Stimulated activated CD4-positive, alpha-beta T cell treated with anti-CD3 and anti-CD28 coated beads, TNF-alpha, amount 100 ng/mL, for 24 hours (primary cell): ENCODE measurements around the gene FSTL4.
A peak's percentile ranks its signal among the peaks of the same experiment; 100 is the strongest.

Source experiments
- DNase-seq, 3 experiments: peaks; one replicate each; pipeline ENCODE4 v3.0.0-alpha.2; 2020; ENCODE audit warnings: low read depth in 3 of 3

The FSTL4 gene

GRCh38 chr5:133428072-133428660 lies 184.2 kb downstream of the FSTL4 start:
- DNase-seq: no peak

GRCh38 chr5:133427121-133427777 lies 185.1 kb downstream of the FSTL4 start:
- DNase-seq: no peak

GRCh38 chr5:133426264-133426663 lies 186.1 kb downstream of the FSTL4 start:
- DNase-seq: no peak

GRCh38 chr5:133425764-133426163 lies 186.6 kb downstream of the FSTL4 start:
- no peak for DNase-seq

GRCh38 chr5:133425222-133425621 lies 187.1 kb downstream of the FSTL4 start:
- DNase-seq: no peak

- peak; percentile 46 to 71 (median 49) for DNase-seq
Observed at GRCh38 chr5:133423618-133424282, 188.6 kb downstream of the FSTL4 start.

- no peak for DNase-seq
Observed at GRCh38 chr5:133423011-133423617, 189.2 kb downstream of the FSTL4 start.

- DNase-seq: no peak
Observed at GRCh38 chr5:133421806-133422205, 190.5 kb downstream of the FSTL4 start.

GRCh38 chr5:133421394-133421793 lies 190.9 kb downstream of the FSTL4 start:
- DNase-seq: peak in 1 of 3 experiments; percentile 21

GRCh38 chr5:133420440-133421301 lies 191.7 kb downstream of the FSTL4 start:
- no peak for DNase-seq

GRCh38 chr5:133415906-133416305 lies 196.4 kb downstream of the FSTL4 start:
- no peak for DNase-seq

- DNase-seq: no peak
Observed at GRCh38 chr5:133415506-133415905, 196.8 kb downstream of the FSTL4 start.

- no peak for DNase-seq
Observed at GRCh38 chr5:133412661-133413060, 199.7 kb downstream of the FSTL4 start.

GRCh38 chr5:133410335-133410828 lies 202.0 kb downstream of the FSTL4 start:
- DNase-seq: no peak

GRCh38 chr5:133409210-133409674 lies 203.1 kb downstream of the FSTL4 start:
- no peak for DNase-seq

GRCh38 chr5:133408322-133408721 lies 204.0 kb downstream of the FSTL4 start:
- DNase-seq: no peak

- DNase-seq: no peak
Observed at GRCh38 chr5:133406977-133407632, 205.2 kb downstream of the FSTL4 start.

GRCh38 chr5:133406208-133406976 lies 205.9 kb downstream of the FSTL4 start:
- DNase-seq: no peak

- no peak for DNase-seq
Observed at GRCh38 chr5:133405275-133406034, 206.9 kb downstream of the FSTL4 start.
